GM18909 (cell line): Measurements from ENCODE around the gene PRRC2A.

Experiments used
- ATAC-seq: cut with Tn5 transposase; IDR thresholded peaks from one replicate; pipeline ENCODE4 v1.9.1; 2021; ENCODE audit warnings: mild to moderate bottlenecking; ENCODE audit not compliant: unreplicated experiment, poor library complexity

PRRC2A gene

GRCh38 chr6:31643818-31644454 lies 23.4 kb downstream of the PRRC2A start:
- ATAC-seq = no peak

- ATAC-seq = no peak
These were observed 24.8 kb downstream of the PRRC2A start for GRCh38 chr6:31645325-31645724.

GRCh38 chr6:31651602-31652191 lies 31.2 kb downstream of the PRRC2A start:
- peak; percentile 30 for ATAC-seq

- peak; percentile 63 for ATAC-seq
These were observed 32.6 kb downstream of the PRRC2A start for GRCh38 chr6:31652925-31653724.

GRCh38 chr6:31654574-31655348 lies 34.2 kb downstream of the PRRC2A start:
- no peak for ATAC-seq

- no peak for ATAC-seq
These were observed 35.1 kb downstream of the PRRC2A start, which contains the start of gene APOM for GRCh38 chr6:31655349-31656237. TSS of gene APOM (plus strand) at chr6:31655894. CDS start at chr6:31655967, 73 bp downstream.

- no peak for ATAC-seq
These were observed 37.1 kb downstream of the PRRC2A start for GRCh38 chr6:31657406-31658157.

- ATAC-seq = no peak
These were observed 37.7 kb downstream of the PRRC2A start for GRCh38 chr6:31658158-31658688.

- ATAC-seq = no peak
These were observed 38.6 kb downstream of the PRRC2A start for GRCh38 chr6:31658983-31659648.

- ATAC-seq = no peak
These were observed 39.3 kb downstream of the PRRC2A start for GRCh38 chr6:31659649-31660380.

- peak; percentile 42 for ATAC-seq
These were observed 40.1 kb downstream of the PRRC2A start, which contains the start of gene C6orf47 for GRCh38 chr6:31660381-31661261. TSS of gene C6orf47 (minus strand) at chr6:31660778. CDS start at chr6:31659947, 831 bp downstream.

GRCh38 chr6:31661262-31662123 lies 41.0 kb downstream of the PRRC2A start:
- ATAC-seq = no peak

GRCh38 chr6:31662124-31662723 lies 41.7 kb downstream of the PRRC2A start:
- ATAC-seq = no peak

GRCh38 chr6:31663126-31663960 lies 42.8 kb downstream of the PRRC2A start:
- ATAC-seq = no peak
